ENCODE results near the gene FBXO5. TPM values are rescaled to one million over a fixed set of nuclear protein-coding genes. Genes with fewer than 3 reads are reported as not detected.
A peak's percentile ranks its signal among the peaks of the same experiment; 100 is the strongest.

Gene FBXO5
- total and polyA plus RNA-seq, 9 of the 15 experiments (the other 6 are each of a cell fraction or from before 2014, with no cell fraction given), result 17.8 to 89.3 (median 62.9) TPM

GRCh38 chr6:153001767-153002612 is 19.1 kb upstream of the FBXO5 start (continued):
- no peak for TF ChIP-seq ZNF184 (CRISPR knock-in tag; IDR thresholded peaks at IDR 0.05)
- peak; percentile 55; the same call in 1 of the 2 replicates for TF ChIP-seq ZNF431 (CRISPR knock-in tag; IDR thresholded peaks at IDR 0.05)
- no peak for TF ChIP-seq ZNF695 (CRISPR knock-in tag; IDR thresholded peaks at IDR 0.05)
- no peak for TF ChIP-seq MYC (IDR thresholded peaks at IDR 0.05; ENCODE audit: low read depth, low read length)
- no peak for TF ChIP-seq MYC (CRISPR knock-in tag; IDR thresholded peaks at IDR 0.05; ENCODE audit: borderline replicate concordance, low read depth)
- TF ChIP-seq SMARCE1 (IDR thresholded peaks at IDR 0.05), result no peak; the same call in 1 of the 2 replicates
- no peak for TF ChIP-seq SFPQ (IDR thresholded peaks at IDR 0.05; ENCODE audit: low read depth, low read length)
- TF ChIP-seq TOE1 (IDR thresholded peaks at IDR 0.05; ENCODE audit: borderline replicate concordance), result no peak
- 0 out of 2 replicates have a peak, but pooled peaks have one; percentile 21 for TF ChIP-seq TOE1 (CRISPR knock-in tag; IDR thresholded peaks at IDR 0.05; ENCODE audit: borderline replicate concordance, low read depth)
- TF ChIP-seq ZNF766 (CRISPR knock-in tag; conservative IDR thresholded peaks at IDR 0.05), result no peak
- no peak for TF ChIP-seq GTF3C2 (IDR thresholded peaks at IDR 0.05; ENCODE audit: borderline replicate concordance, extremely low read depth, insufficient read length)
- TF ChIP-seq CREB1 (IDR thresholded peaks at IDR 0.05), result no peak
- TF ChIP-seq CREB1 (CRISPR knock-in tag; IDR thresholded peaks at IDR 0.05), result 0 out of 2 replicates have a peak, but pooled peaks have one; percentile 17
- TF ChIP-seq ZNF143 (CRISPR knock-in tag; IDR thresholded peaks at IDR 0.05), result no peak
- TF ChIP-seq MAZ (CRISPR knock-in tag; conservative IDR thresholded peaks at IDR 0.05 in 1 of 2, IDR thresholded peaks at IDR 0.05 in 1 of 2), result no peak
- no peak for TF ChIP-seq SAFB (IDR thresholded peaks at IDR 0.05; ENCODE audit: borderline replicate concordance, low read depth, low read length)
- no peak for TF ChIP-seq ZNF740 (CRISPR knock-in tag; IDR thresholded peaks at IDR 0.05)
- no peak for TF ChIP-seq ZNF740 (tag; IDR thresholded peaks at IDR 0.05)
- no peak for TF ChIP-seq ZNF23 (CRISPR knock-in tag; IDR thresholded peaks at IDR 0.05)
- no peak for TF ChIP-seq ARID3A (IDR thresholded peaks at IDR 0.05; ENCODE audit: borderline replicate concordance, low read depth, low read length)
